ENCODE measurements around the gene RIT2.

The RIT2 gene

GRCh38 chr18:43022874-43023273, 92.6 kb downstream of the RIT2 start:
- H3K36me3 Mint-ChIP-seq (ENCODE audit: insufficient read depth), result no peaks in the 10 kb centered on the region
- no peak overlapping the region for H3K27ac Mint-ChIP-seq
- no peaks in the 10 kb centered on the region for H3K4me1 Mint-ChIP-seq (ENCODE audit: low read depth in 2 of 2)
- H3K27me3 Mint-ChIP-seq, result no peaks in the 10 kb centered on the region
- no peak overlapping the region for H3K4me3 Mint-ChIP-seq
- ATAC-seq (replicated peaks) (no peak), DNase-seq (no peak)
- peaks cover 9 to 35% of the 10 kb centered on the region in 2 donors for H3K9me3 Mint-ChIP-seq

GRCh38 chr18:43017622-43018021, 97.9 kb downstream of the RIT2 start:
- no peak overlapping the region for H3K27ac Mint-ChIP-seq
- H3K9me3 Mint-ChIP-seq, result peaks cover 16 to 50% of the 10 kb centered on the region in 2 donors
- H3K27me3 Mint-ChIP-seq, result no peaks in the 10 kb centered on the region
- DNase-seq (no peak), ATAC-seq (replicated peaks) (no peak)
- no peaks in the 10 kb centered on the region for H3K36me3 Mint-ChIP-seq (ENCODE audit: insufficient read depth)
- H3K4me1 Mint-ChIP-seq (ENCODE audit: low read depth in 2 of 2), result no peaks in the 10 kb centered on the region
- no peak overlapping the region for H3K4me3 Mint-ChIP-seq

GRCh38 chr18:43013486-43013885, 102.0 kb downstream of the RIT2 start:
- H3K36me3 Mint-ChIP-seq (ENCODE audit: insufficient read depth), result no peaks in the 10 kb centered on the region
- H3K27ac Mint-ChIP-seq, result no peak overlapping the region
- H3K4me3 Mint-ChIP-seq, result no peak overlapping the region
- no peaks in the 10 kb centered on the region for H3K27me3 Mint-ChIP-seq
- H3K4me1 Mint-ChIP-seq (ENCODE audit: low read depth in 2 of 2), result no peaks in the 10 kb centered on the region
- DNase-seq (no peak), ATAC-seq (replicated peaks) (no peak)
- peaks cover 10 to 28% of the 10 kb centered on the region in 2 donors for H3K9me3 Mint-ChIP-seq

- Mint-ChIP-seq H3K27me3 (no peaks in the 10 kb centered on the region), H3K9me3 (peaks cover 10 to 23% of the 10 kb centered on the region in 2 donors), H3K4me3 (no peak overlapping the region), H3K27ac (no peak overlapping the region), H3K36me3 (ENCODE audit: insufficient read depth) (no peaks in the 10 kb centered on the region), H3K4me1 (ENCODE audit: low read depth in 2 of 2) (no peaks in the 10 kb centered on the region)
- DNase-seq (no peak), ATAC-seq (replicated peaks) (no peak)
Observed at GRCh38 chr18:43012951-43013350, 102.5 kb downstream of the RIT2 start.

GRCh38 chr18:43010611-43011010, 104.9 kb downstream of the RIT2 start:
- Mint-ChIP-seq H3K27me3 (no peaks in the 10 kb centered on the region), H3K36me3 (ENCODE audit: insufficient read depth) (no peaks in the 10 kb centered on the region), H3K27ac (no peak overlapping the region), H3K9me3 (peaks cover 8 to 30% of the 10 kb centered on the region in 2 donors), H3K4me1 (ENCODE audit: low read depth in 2 of 2) (no peaks in the 10 kb centered on the region), H3K4me3 (no peak overlapping the region)
- ATAC-seq (replicated peaks) (no peak), DNase-seq (no peak)

- H3K27me3 Mint-ChIP-seq, result no peaks in the 10 kb centered on the region
- no peaks in the 10 kb centered on the region for H3K36me3 Mint-ChIP-seq (ENCODE audit: insufficient read depth)
- peaks cover 5 to 22% of the 10 kb centered on the region in 2 donors for H3K9me3 Mint-ChIP-seq
- ATAC-seq (replicated peaks), result no peak
- H3K4me3 Mint-ChIP-seq, result no peak overlapping the region
- H3K4me1 Mint-ChIP-seq (ENCODE audit: low read depth in 2 of 2), result no peaks in the 10 kb centered on the region
- no peak overlapping the region for H3K27ac Mint-ChIP-seq
- DNase-seq, result no peak
Observed at GRCh38 chr18:43009674-43010073, 105.8 kb downstream of the RIT2 start.

- Mint-ChIP-seq H3K27me3 (no peaks in the 10 kb centered on the region), H3K27ac (no peak overlapping the region), H3K9me3 (peaks cover 5 to 22% of the 10 kb centered on the region in 2 donors), H3K4me1 (ENCODE audit: low read depth in 2 of 2) (no peaks in the 10 kb centered on the region), H3K36me3 (ENCODE audit: insufficient read depth) (no peaks in the 10 kb centered on the region), H3K4me3 (no peak overlapping the region)
- no peak for ATAC-seq (replicated peaks)
- no peak for DNase-seq
Observed at GRCh38 chr18:43007365-43007764, 108.1 kb downstream of the RIT2 start.

- no peak overlapping the region for H3K27ac Mint-ChIP-seq
- H3K27me3 Mint-ChIP-seq, result no peaks in the 10 kb centered on the region
- ATAC-seq (replicated peaks), result no peak
- H3K4me3 Mint-ChIP-seq, result no peak overlapping the region
- no peaks in the 10 kb centered on the region for H3K4me1 Mint-ChIP-seq (ENCODE audit: low read depth in 2 of 2)
- peaks cover 7 to 26% of the 10 kb centered on the region in 2 donors for H3K9me3 Mint-ChIP-seq
- no peak for DNase-seq
- H3K36me3 Mint-ChIP-seq (ENCODE audit: insufficient read depth), result no peaks in the 10 kb centered on the region
Observed at GRCh38 chr18:43004421-43004820, 111.1 kb downstream of the RIT2 start.

GRCh38 chr18:43001821-43002220, 113.7 kb downstream of the RIT2 start:
- Mint-ChIP-seq H3K27me3 (no peaks in the 10 kb centered on the region), H3K27ac (no peak overlapping the region), H3K9me3 (peaks cover 7 to 26% of the 10 kb centered on the region in 2 donors), H3K4me3 (no peak overlapping the region), H3K36me3 (ENCODE audit: insufficient read depth) (no peaks in the 10 kb centered on the region), H3K4me1 (ENCODE audit: low read depth in 2 of 2) (no peaks in the 10 kb centered on the region)
- ATAC-seq (replicated peaks) (no peak), DNase-seq (no peak)

GRCh38 chr18:42996824-42997223, 118.7 kb downstream of the RIT2 start:
- ATAC-seq (replicated peaks) (no peak), DNase-seq (no peak)
- Mint-ChIP-seq H3K36me3 (ENCODE audit: insufficient read depth) (no peaks in the 10 kb centered on the region), H3K9me3 (peaks cover 13 to 18% of the 10 kb centered on the region in 2 donors), H3K27ac (no peak overlapping the region), H3K4me1 (ENCODE audit: low read depth in 2 of 2) (no peaks in the 10 kb centered on the region), H3K4me3 (no peak overlapping the region), H3K27me3 (no peaks in the 10 kb centered on the region)

GRCh38 chr18:42980426-42980825, 135.1 kb downstream of the RIT2 start:
- DNase-seq (no peak), ATAC-seq (replicated peaks) (no peak)
- Mint-ChIP-seq H3K9me3 (peaks cover 9 to 27% of the 10 kb centered on the region in 2 donors), H3K4me3 (no peak overlapping the region), H3K27me3 (no peaks in the 10 kb centered on the region), H3K27ac (no peak overlapping the region), H3K36me3 (ENCODE audit: insufficient read depth) (peaks cover 3% of the 10 kb centered on the region), H3K4me1 (ENCODE audit: low read depth in 2 of 2) (no peaks in the 10 kb centered on the region)

- no peak for DNase-seq
- Mint-ChIP-seq H3K27me3 (no peaks in the 10 kb centered on the region), H3K4me1 (ENCODE audit: low read depth in 2 of 2) (no peaks in the 10 kb centered on the region), H3K27ac (no peak overlapping the region), H3K36me3 (ENCODE audit: insufficient read depth) (peaks cover 3% of the 10 kb centered on the region), H3K4me3 (no peak overlapping the region), H3K9me3 (peaks cover 11 to 30% of the 10 kb centered on the region in 2 donors)
- ATAC-seq (replicated peaks), result no peak
Observed at GRCh38 chr18:42977982-42978637, 137.4 kb downstream of the RIT2 start.

GRCh38 chr18:42976869-42977590, 138.5 kb downstream of the RIT2 start:
- no peak overlapping the region for H3K27ac Mint-ChIP-seq
- H3K27me3 Mint-ChIP-seq, result no peaks in the 10 kb centered on the region
- no peaks in the 10 kb centered on the region for H3K36me3 Mint-ChIP-seq (ENCODE audit: insufficient read depth)
- peaks cover 9 to 30% of the 10 kb centered on the region in 2 donors for H3K9me3 Mint-ChIP-seq
- H3K4me3 Mint-ChIP-seq, result no peak overlapping the region
- no peak for ATAC-seq (replicated peaks)
- H3K4me1 Mint-ChIP-seq (ENCODE audit: low read depth in 2 of 2), result no peaks in the 10 kb centered on the region
- DNase-seq, result no peak

- H3K4me1 Mint-ChIP-seq (ENCODE audit: low read depth in 2 of 2), result no peaks in the 10 kb centered on the region
- peaks cover 0 to 1% of the 10 kb centered on the region in 2 donors for H3K9me3 Mint-ChIP-seq
- no peak overlapping the region for H3K4me3 Mint-ChIP-seq
- no peak overlapping the region for H3K27ac Mint-ChIP-seq
- no peaks in the 10 kb centered on the region for H3K27me3 Mint-ChIP-seq
- DNase-seq (no peak), ATAC-seq (replicated peaks) (no peak)
- no peaks in the 10 kb centered on the region for H3K36me3 Mint-ChIP-seq (ENCODE audit: insufficient read depth)
Observed at GRCh38 chr18:42969366-42969765, 146.1 kb downstream of the RIT2 start.

All from effector memory CD8-positive, alpha-beta T cell (primary cell).